ENCODE measurements around the gene RXRA. TPM values are rescaled to one million over a fixed set of nuclear protein-coding genes. Genes with fewer than 3 reads are reported as not detected.

Gene RXRA
- total and polyA plus RNA-seq, 10 of the 15 experiments (the other 5 are each of a cell fraction or from before 2014, with no cell fraction given), result 0.89 to 36.8 (median 11.1) TPM

DNA sequence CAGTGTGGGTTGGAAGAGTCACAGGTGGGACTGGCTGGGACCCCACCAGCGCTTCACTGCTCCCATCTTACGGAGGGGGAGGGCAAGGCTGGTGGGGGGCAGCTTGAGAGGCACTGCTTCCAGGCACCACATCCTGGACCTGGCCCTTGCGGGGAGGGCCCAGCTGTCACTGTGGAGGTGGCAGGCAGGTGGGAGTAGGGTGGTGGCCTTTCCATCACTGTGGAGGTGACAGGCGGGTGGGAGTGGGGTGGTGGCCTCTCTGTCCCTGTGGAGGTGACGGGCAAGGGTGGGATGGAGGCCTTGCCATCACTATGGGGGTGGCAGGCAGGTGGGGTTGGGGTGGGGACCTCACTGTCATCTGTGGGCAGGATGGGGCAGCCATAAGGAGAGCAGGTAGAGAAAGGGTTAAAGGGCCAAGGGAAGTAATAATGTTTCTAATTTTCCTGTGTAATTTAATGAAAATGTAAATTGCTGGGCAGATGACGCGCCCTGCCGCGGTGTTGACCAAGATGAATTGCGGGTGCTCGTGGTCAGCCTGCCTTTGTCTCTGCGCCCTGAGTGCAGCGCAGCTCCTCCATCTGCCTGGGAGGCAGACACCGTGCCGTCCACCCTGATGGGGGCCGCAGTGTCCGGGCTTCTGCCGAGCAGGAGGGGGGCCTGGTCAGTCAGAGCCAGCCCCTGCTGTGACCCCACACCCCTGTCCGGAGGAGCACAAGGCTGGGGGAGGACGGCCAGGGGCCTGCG is 20.8 kb downstream of the RXRA start (continued):
- TF ChIP-seq, protein P1, sequence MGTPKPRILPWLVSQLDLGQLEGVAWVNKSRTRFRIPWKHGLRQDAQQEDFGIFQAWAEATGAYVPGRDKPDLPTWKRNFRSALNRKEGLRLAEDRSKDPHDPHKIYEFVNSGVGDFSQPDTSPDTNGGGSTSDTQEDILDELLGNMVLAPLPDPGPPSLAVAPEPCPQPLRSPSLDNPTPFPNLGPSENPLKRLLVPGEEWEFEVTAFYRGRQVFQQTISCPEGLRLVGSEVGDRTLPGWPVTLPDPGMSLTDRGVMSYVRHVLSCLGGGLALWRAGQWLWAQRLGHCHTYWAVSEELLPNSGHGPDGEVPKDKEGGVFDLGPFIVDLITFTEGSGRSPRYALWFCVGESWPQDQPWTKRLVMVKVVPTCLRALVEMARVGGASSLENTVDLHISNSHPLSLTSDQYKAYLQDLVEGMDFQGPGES (IDR thresholded peaks at IDR 0.05), result no peak
- TF ChIP-seq SMAD1 (IDR thresholded peaks at IDR 0.05; ENCODE audit: low read depth, partially characterized antibody), result no peak
- TF ChIP-seq MEF2B (IDR thresholded peaks at IDR 0.05; ENCODE audit: partially characterized antibody, poor library complexity, severe bottlenecking), result no peak

DNA sequence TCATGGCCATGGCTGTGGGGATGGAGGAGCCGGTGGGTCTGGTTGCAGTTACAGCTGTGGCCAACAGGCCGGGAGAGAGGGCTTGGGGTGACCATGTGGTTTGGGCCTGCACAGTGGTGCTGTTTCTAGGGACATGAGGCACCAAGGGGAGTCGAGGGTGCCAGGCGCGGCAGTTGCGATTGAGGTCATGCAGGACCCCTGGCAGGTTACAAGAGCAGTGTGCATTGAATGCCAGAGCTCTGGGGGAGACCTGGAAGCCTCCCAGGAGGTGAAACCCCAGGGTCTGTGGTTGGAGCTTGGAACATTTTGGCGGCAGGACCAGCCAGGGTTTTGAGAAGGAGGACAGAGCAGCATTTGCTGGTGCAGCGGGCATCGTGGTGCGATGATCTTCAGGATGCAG is 21.7 kb downstream of the RXRA start:
- BruUV-seq (replicated peaks), result no TSS peak
- TF ChIP-seq RAD21 (IDR thresholded peaks at IDR 0.05; ENCODE audit: insufficient read depth, low read depth, low read length) (no peak), NFYA (IDR thresholded peaks at IDR 0.05; ENCODE audit: borderline replicate concordance, low read depth, low read length) (no peak), RCOR1 (conservative IDR thresholded peaks at IDR 0.05; ENCODE audit: low read depth, low read length) (no peak), RB1 (IDR thresholded peaks at IDR 0.05; ENCODE audit: borderline replicate concordance) (no peak), NR2C1 (IDR thresholded peaks at IDR 0.05) (no peak), IKZF1 (conservative IDR thresholded peaks at IDR 0.05) (no peak), ETV6 (conservative IDR thresholded peaks at IDR 0.05 in 1 of 2, IDR thresholded peaks at IDR 0.05 in 1 of 2; ENCODE audit: borderline replicate concordance in 1 of 2, low read depth in 1 of 2) (no peak), KDM1A (IDR thresholded peaks at IDR 0.05; ENCODE audit: borderline replicate concordance) (no peak), CEBPB (IDR thresholded peaks at IDR 0.05; ENCODE audit: borderline replicate concordance in 1 of 2, low read depth in 2 of 2, low read length in 2 of 2) (no peak), WRNIP1 (IDR thresholded peaks at IDR 0.05; ENCODE audit: borderline replicate concordance, low read depth, low read length) (no peak), IRF4 (IDR thresholded peaks at IDR 0.05; ENCODE audit: low read depth, low read length) (no peak)
- intact Hi-C loops (cut with micrococcal nuclease; ENCODE audit: unreplicated experiment) (no loop called here), in situ Hi-C loops (cut with MboI) (no loop called here)
- 41% methylated on average over 10 of the region's 10 CpGs for WGBS (ENCODE audit: insufficient coverage, insufficient replicate concordance, low lambda C conversion rate, missing lambda C conversion rate)
- ATAC-seq, result no peak
- H3K27ac ChIP-seq (ENCODE audit: control insufficient read depth, insufficient read depth), result no peak overlapping the region
- DNase-seq (ENCODE audit: low read depth, low spot score), result no peak
- H2AFZ ChIP-seq (ENCODE audit: control insufficient read depth, low read depth, low read length), result no peak overlapping the region
- ChIA-PET POLR2A (no interaction called here), RAD21 (ENCODE audit: unreplicated experiment) (no interaction called here), CTCF (no interaction called here), SMC1A (ENCODE audit: uncharacterized antibody, unreplicated experiment) (no interaction called here)
- no peaks in the 10 kb centered on the region for H3K27me3 ChIP-seq (replicated peaks in 1 of 2; ENCODE audit: control insufficient read depth in 2 of 2, insufficient read depth in 2 of 2, low read length in 1 of 2)
- no peaks in the 10 kb centered on the region for H3K9me3 ChIP-seq (replicated peaks; ENCODE audit: control insufficient read depth, insufficient read depth, low read length)
- no peak overlapping the region for H3K9ac ChIP-seq (ENCODE audit: control insufficient read depth, insufficient read depth, low read length)
- H4K20me1 ChIP-seq (ENCODE audit: control insufficient read depth, insufficient read depth), result no peaks in the 10 kb centered on the region
- no peak overlapping the region for H3K4me3 ChIP-seq
- no peaks in the 10 kb centered on the region for H3K4me1 ChIP-seq (ENCODE audit: control insufficient read depth, insufficient read depth, low read length)
- no peak for FAIRE-seq
- H3K79me2 ChIP-seq (ENCODE audit: control insufficient read depth, insufficient read depth, low read length), result no peaks in the 10 kb centered on the region
- no peak overlapping the region for H3K4me2 ChIP-seq (ENCODE audit: control insufficient read depth, insufficient read depth)
- no peaks in the 10 kb centered on the region for H3K36me3 ChIP-seq (ENCODE audit: control insufficient read depth in 2 of 2, insufficient read depth in 2 of 2, low read length in 1 of 2)

Data from GM12878 (cell line).